Kidney epithelial cell (primary cell): Measurements from ENCODE around the gene EDC3. TPM values are rescaled to one million over a fixed set of nuclear protein-coding genes. Genes with fewer than 3 reads are reported as not detected.

Source experiments
- DNase-seq: peaks from one replicate; pipeline ENCODE4 v3.0.0-alpha.2; 2010; ENCODE audit warnings: low read depth
- H3K27me3 ChIP-seq: 2 replicates; pipeline ENCODE4 v1.6.0; 2011; ENCODE audit warnings: low read length; ENCODE audit not compliant: control insufficient read depth, insufficient read depth
- H3K36me3 ChIP-seq: 2 replicates; pipeline ENCODE4 v1.5.1; 2011; ENCODE audit warnings: low read length; ENCODE audit not compliant: control insufficient read depth, insufficient read depth
- H3K4me3 ChIP-seq: 2 replicates; pipeline ENCODE4 v1.5.1; 2011; ENCODE audit warnings: low read depth, mild to moderate bottlenecking, control low read depth, low read length
- CTCF ChIP-seq: IDR thresholded peaks from 2 replicates; pipeline ENCODE4 v1.5.1; 2011; ENCODE audit warnings: mild to moderate bottlenecking, moderate library complexity, low read length, control low read depth, inconsistent platforms; ENCODE audit not compliant: insufficient read depth, poor library complexity, severe bottlenecking
- total RNA-seq: library from RNA; depleted of rRNA; stranded (reverse); fragments of >200 nt; gene quantifications from 2 replicates; pipeline ENCODE4 v1.2.3, GENCODE V29; 2015

Gene EDC3
- total RNA-seq, 1 donor from 2014 or later, result 15.3 TPM

GRCh38 chr15:74674161-74674560, 21.7 kb downstream of the EDC3 start:
- Histone ChIP-seq H3K36me3 (no peaks in the 10 kb centered on the region), H3K4me3 (no peak overlapping the region), H3K27me3 (no peaks in the 10 kb centered on the region)
- no peak for TF ChIP-seq CTCF
- DNase-seq, result no peak

GRCh38 chr15:74669627-74670026, 26.2 kb downstream of the EDC3 start:
- no peak for TF ChIP-seq CTCF
- no peaks in the 10 kb centered on the region for H3K36me3 ChIP-seq
- no peak overlapping the region for H3K4me3 ChIP-seq
- no peaks in the 10 kb centered on the region for H3K27me3 ChIP-seq
- no peak for DNase-seq

- H3K36me3 ChIP-seq, result no peaks in the 10 kb centered on the region
- no peak for DNase-seq
- TF ChIP-seq CTCF, result no peak
- no peaks in the 10 kb centered on the region for H3K27me3 ChIP-seq
- H3K4me3 ChIP-seq, result no peak overlapping the region
These were observed 27.8 kb downstream of the EDC3 start for GRCh38 chr15:74667975-74668374.

- Histone ChIP-seq H3K27me3 (no peaks in the 10 kb centered on the region), H3K36me3 (no peaks in the 10 kb centered on the region), H3K4me3 (no peak overlapping the region)
- DNase-seq, result no peak
- no peak for TF ChIP-seq CTCF
These were observed 31.2 kb downstream of the EDC3 start for GRCh38 chr15:74664670-74665069.

- DNase-seq, result no peak
- no peaks in the 10 kb centered on the region for H3K27me3 ChIP-seq
- no peak for TF ChIP-seq CTCF
- H3K36me3 ChIP-seq, result no peaks in the 10 kb centered on the region
- no peak overlapping the region for H3K4me3 ChIP-seq
These were observed 31.7 kb downstream of the EDC3 start for GRCh38 chr15:74664028-74664616.
